Skeletal muscle tissue (tissue), 4 donors: ENCODE measurements around the gene KREMEN1. TPM values are rescaled to one million over a fixed set of nuclear protein-coding genes. Genes with fewer than 3 reads are reported as not detected.

Experiments used
- H3K27ac ChIP-seq: one replicate; pipeline ENCODE4 v1.7.0; 2013; ENCODE audit warnings: mild to moderate bottlenecking, low read depth, low read length, inconsistent platforms
- H3K27me3 ChIP-seq, 3 donors: one replicate each; pipeline ENCODE4 v1.7.0; 2013; ENCODE audit warnings: low read length in 3 of 3; ENCODE audit not compliant: control insufficient read depth in 3 of 3, insufficient read depth in 3 of 3
- H3K36me3 ChIP-seq, 3 donors: one replicate each; pipeline ENCODE4 v1.7.0; 2013; ENCODE audit warnings: low read length in 3 of 3; ENCODE audit not compliant: control insufficient read depth in 3 of 3, insufficient read depth in 3 of 3
- H3K4me1 ChIP-seq, 3 donors: one replicate each; pipeline ENCODE4 v1.7.0; 2013; ENCODE audit warnings: low read length in 3 of 3, mild to moderate bottlenecking in 3 of 3; ENCODE audit not compliant: control insufficient read depth in 3 of 3, insufficient read depth in 3 of 3
- H3K4me3 ChIP-seq, 3 donors: one replicate each; pipeline ENCODE4 v1.7.0; 2013; ENCODE audit warnings: low read length in 3 of 3
- H3K9ac ChIP-seq, 3 donors: one replicate each; pipeline ENCODE4 v1.7.0; 2013; ENCODE audit warnings: low read length in 3 of 3, mild to moderate bottlenecking in 3 of 3, moderate library complexity in 2 of 3, low read depth in 1 of 3
- H3K9me3 ChIP-seq, 3 donors: one replicate each; pipeline ENCODE4 v1.7.0; 2013; ENCODE audit warnings: low read length in 3 of 3; ENCODE audit not compliant: control insufficient read depth in 3 of 3
- total RNA-seq: library from RNA; depleted of rRNA; stranded (reverse); fragments of >200 nt; gene quantifications from one replicate; pipeline ENCODE4 v1.2.3, GENCODE V29; 2014
- donor health status: Osteomylitis.

Gene KREMEN1
- total RNA-seq, 1 donor from 2014 or later: 43.8 TPM

- Histone ChIP-seq H3K4me1 (peaks cover 7 to 16% (median 8%) of the 10 kb centered on the region in 3 donors), H3K9me3 (no peaks in the 10 kb centered on the region), H3K4me3 (no peak overlapping the region), H3K27ac (no peak overlapping the region), H3K36me3 (no peaks in the 10 kb centered on the region), H3K27me3 (no peaks in the 10 kb centered on the region), H3K9ac (no peak overlapping the region)
Observed at GRCh38 chr22:29155966-29156365, 83.1 kb downstream of the KREMEN1 start.

- no peak overlapping the region for H3K27ac ChIP-seq
- H3K4me3 ChIP-seq: no peak overlapping the region
- H3K36me3 ChIP-seq: no peaks in the 10 kb centered on the region
- no peaks in the 10 kb centered on the region for H3K27me3 ChIP-seq
- no peak overlapping the region for H3K9ac ChIP-seq
- peaks cover 6 to 16% (median 8%) of the 10 kb centered on the region in 3 donors for H3K4me1 ChIP-seq
- no peaks in the 10 kb centered on the region for H3K9me3 ChIP-seq
Observed at GRCh38 chr22:29156507-29156906, 83.7 kb downstream of the KREMEN1 start.

- Histone ChIP-seq H3K9ac (no peak overlapping the region), H3K27ac (no peak overlapping the region), H3K27me3 (no peaks in the 10 kb centered on the region), H3K4me3 (no peak overlapping the region), H3K36me3 (no peaks in the 10 kb centered on the region), H3K9me3 (no peaks in the 10 kb centered on the region), H3K4me1 (peaks cover 6 to 10% (median 8%) of the 10 kb centered on the region in 3 donors)
Observed at GRCh38 chr22:29157759-29158535, 85.1 kb downstream of the KREMEN1 start.

DNA sequence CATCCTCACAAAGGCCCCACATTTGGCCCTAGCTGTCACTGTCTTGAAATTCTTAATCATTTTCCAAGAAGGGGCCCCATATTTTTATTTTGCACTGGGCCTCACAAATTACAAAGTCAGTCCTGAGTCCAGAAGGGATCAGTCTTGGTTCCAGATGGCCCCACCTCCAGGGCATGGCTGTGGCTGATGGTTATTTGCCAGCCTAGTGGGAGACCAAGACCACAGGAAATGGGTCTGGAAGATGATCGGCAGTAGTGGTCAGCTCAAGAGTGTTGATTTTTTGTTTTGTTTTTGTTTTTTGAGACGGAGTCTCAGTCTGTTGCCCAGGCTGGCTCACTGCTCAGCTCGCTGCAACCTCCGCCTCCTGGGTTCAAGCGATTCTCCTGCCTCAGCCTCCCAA lies 85.7 kb downstream of the KREMEN1 start:
- Histone ChIP-seq H3K9ac (no peak overlapping the region), H3K27me3 (no peaks in the 10 kb centered on the region), H3K27ac (no peak overlapping the region), H3K4me1 (peaks cover 6 to 10% (median 8%) of the 10 kb centered on the region in 3 donors), H3K4me3 (no peak overlapping the region), H3K9me3 (no peaks in the 10 kb centered on the region), H3K36me3 (no peaks in the 10 kb centered on the region)

GRCh38 chr22:29163808-29164207 lies 91.0 kb downstream of the KREMEN1 start:
- Histone ChIP-seq H3K9me3 (no peaks in the 10 kb centered on the region), H3K36me3 (no peaks in the 10 kb centered on the region), H3K9ac (no peak overlapping the region), H3K27ac (no peak overlapping the region), H3K27me3 (no peaks in the 10 kb centered on the region), H3K4me3 (no peak overlapping the region), H3K4me1 (no peaks in the 10 kb centered on the region)

GRCh38 chr22:29165321-29166060 lies 92.7 kb downstream of the KREMEN1 start:
- Histone ChIP-seq H3K36me3 (no peaks in the 10 kb centered on the region), H3K27me3 (no peaks in the 10 kb centered on the region), H3K9ac (no peak overlapping the region), H3K27ac (no peak overlapping the region), H3K4me1 (no peaks in the 10 kb centered on the region), H3K4me3 (no peak overlapping the region), H3K9me3 (no peaks in the 10 kb centered on the region)

- Histone ChIP-seq H3K36me3 (no peaks in the 10 kb centered on the region), H3K4me3 (no peak overlapping the region), H3K27ac (no peak overlapping the region), H3K4me1 (no peaks in the 10 kb centered on the region), H3K9ac (no peak overlapping the region), H3K27me3 (no peaks in the 10 kb centered on the region), H3K9me3 (no peaks in the 10 kb centered on the region)
Observed at GRCh38 chr22:29166180-29166579, 93.3 kb downstream of the KREMEN1 start.

DNA sequence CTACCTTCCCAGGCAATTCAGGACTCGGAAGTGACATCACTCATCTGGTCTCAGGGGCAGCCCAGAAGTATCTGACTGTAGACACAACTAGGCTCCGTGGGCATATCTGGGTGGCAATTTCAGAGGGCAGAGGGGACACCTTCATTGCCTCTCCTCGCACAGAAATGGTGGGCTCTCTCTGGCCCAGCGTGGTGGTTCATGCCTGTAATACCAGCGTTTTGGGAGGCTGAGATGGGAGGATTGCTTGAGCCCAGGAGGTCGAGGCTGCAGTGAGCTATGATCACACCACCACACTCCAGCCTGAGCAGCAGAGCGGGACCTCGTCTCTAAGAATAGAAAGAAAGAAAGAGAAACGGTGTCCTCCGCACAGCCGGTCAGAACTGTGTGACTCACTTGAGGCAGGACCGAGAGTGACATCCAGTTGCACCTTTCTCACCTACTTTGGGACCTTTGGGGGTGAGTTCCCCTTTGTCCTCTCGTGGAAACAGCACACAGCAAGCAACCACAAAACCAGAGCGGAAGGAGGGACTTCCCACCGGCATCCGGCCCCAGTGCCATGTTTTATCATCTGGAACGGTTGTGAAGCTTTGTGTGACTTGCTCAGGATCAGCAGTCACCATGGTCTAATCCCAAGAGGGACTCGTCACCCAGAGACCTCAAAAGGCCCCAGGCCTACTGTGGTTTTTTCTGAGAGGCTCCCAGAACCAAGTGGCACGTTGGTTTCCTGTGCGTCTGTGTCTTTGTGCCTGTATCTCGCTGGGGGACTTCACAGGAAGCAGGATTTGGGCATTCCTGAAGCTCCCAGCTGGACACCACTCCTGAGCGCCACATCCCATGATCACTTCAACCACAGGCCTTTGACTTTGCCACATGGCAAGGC lies 94.4 kb downstream of the KREMEN1 start:
- Histone ChIP-seq H3K36me3 (no peaks in the 10 kb centered on the region), H3K4me1 (no peaks in the 10 kb centered on the region), H3K9me3 (no peaks in the 10 kb centered on the region), H3K27me3 (no peaks in the 10 kb centered on the region), H3K27ac (no peak overlapping the region), H3K9ac (no peak overlapping the region), H3K4me3 (no peak overlapping the region)

DNA sequence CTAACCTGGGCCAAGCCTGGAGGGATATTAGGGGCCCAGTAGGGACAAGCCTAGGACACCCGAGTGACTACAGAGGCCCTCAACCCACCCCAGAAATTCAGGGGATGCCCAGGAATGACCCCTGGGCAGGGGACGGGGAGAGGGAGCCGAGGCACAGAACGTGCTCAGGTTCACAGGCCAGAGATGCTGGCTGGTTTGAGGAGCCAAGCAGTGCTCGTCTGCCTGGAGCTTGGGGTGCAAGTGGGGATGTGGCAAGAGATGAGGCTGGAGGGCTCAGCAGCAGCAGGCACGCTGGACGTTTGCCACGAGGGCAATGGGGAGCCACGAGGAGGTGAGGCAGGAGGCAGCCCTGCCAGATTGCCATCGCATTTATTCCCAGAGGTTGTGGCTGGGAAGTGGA lies 98.9 kb downstream of the KREMEN1 start:
- H3K36me3 ChIP-seq: no peaks in the 10 kb centered on the region
- H3K4me1 ChIP-seq: no peaks in the 10 kb centered on the region
- no peak overlapping the region for H3K27ac ChIP-seq
- no peaks in the 10 kb centered on the region for H3K27me3 ChIP-seq
- no peak overlapping the region for H3K9ac ChIP-seq
- H3K9me3 ChIP-seq: no peaks in the 10 kb centered on the region
- no peak overlapping the region for H3K4me3 ChIP-seq
